ENCODE results near the gene TRAPPC8. TPM values are rescaled to one million over a fixed set of nuclear protein-coding genes. Genes with fewer than 3 reads are reported as not detected.

Gene TRAPPC8
- total and polyA plus RNA-seq, 2 of the 13 experiments (the other 11 are each of a cell fraction or from before 2014, with no cell fraction given) = 34.6 to 50.8 TPM

DNA sequence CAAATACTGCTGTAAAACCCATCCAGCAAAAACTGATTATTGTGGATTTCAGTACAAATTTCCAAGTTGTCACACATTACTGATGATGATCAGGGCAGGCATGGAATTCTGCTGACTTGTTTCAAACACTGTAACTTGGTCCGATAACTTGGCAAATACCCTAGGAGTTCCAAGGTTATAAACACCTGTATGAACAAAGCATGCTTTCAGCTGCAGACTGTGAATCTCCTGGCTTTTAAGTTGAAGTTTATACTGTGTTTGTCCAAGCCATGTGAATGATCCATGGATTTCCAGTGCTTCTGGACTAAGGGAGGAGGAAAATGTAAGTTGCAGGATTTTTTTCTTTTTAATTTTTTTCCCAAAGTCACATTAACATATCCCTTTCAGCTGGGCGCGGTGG lies 112.2 kb downstream of the TRAPPC8 start (continued):
- TF ChIP-seq, protein P1, sequence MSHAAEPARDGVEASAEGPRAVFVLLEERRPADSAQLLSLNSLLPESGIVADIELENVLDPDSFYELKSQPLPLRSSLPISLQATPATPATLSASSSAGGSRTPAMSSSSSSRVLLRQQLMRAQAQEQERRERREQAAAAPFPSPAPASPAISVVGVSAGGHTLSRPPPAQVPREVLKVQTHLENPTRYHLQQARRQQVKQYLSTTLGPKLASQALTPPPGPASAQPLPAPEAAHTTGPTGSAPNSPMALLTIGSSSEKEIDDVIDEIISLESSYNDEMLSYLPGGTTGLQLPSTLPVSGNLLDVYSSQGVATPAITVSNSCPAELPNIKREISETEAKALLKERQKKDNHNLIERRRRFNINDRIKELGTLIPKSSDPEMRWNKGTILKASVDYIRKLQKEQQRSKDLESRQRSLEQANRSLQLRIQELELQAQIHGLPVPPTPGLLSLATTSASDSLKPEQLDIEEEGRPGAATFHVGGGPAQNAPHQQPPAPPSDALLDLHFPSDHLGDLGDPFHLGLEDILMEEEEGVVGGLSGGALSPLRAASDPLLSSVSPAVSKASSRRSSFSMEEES (CRISPR knock-in tag; IDR thresholded peaks at IDR 0.05) = 0 out of 2 replicates have a peak, but pooled peaks have one; percentile 15
- TF ChIP-seq, protein P2, sequence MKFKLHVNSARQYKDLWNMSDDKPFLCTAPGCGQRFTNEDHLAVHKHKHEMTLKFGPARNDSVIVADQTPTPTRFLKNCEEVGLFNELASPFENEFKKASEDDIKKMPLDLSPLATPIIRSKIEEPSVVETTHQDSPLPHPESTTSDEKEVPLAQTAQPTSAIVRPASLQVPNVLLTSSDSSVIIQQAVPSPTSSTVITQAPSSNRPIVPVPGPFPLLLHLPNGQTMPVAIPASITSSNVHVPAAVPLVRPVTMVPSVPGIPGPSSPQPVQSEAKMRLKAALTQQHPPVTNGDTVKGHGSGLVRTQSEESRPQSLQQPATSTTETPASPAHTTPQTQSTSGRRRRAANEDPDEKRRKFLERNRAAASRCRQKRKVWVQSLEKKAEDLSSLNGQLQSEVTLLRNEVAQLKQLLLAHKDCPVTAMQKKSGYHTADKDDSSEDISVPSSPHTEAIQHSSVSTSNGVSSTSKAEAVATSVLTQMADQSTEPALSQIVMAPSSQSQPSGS (CRISPR knock-in tag; IDR thresholded peaks at IDR 0.05) = no peak
- no peak; the same call in 1 of the 2 replicates for TF ChIP-seq EHMT2 (IDR thresholded peaks at IDR 0.05; ENCODE audit: borderline replicate concordance, low read depth, low read length)
- no peak for TF ChIP-seq ZNF652 (CRISPR knock-in tag; IDR thresholded peaks at IDR 0.05; ENCODE audit: borderline replicate concordance, low read depth)
- no peak for TF ChIP-seq PHF8 (CRISPR knock-in tag; IDR thresholded peaks at IDR 0.05)
- TF ChIP-seq, protein P3, sequence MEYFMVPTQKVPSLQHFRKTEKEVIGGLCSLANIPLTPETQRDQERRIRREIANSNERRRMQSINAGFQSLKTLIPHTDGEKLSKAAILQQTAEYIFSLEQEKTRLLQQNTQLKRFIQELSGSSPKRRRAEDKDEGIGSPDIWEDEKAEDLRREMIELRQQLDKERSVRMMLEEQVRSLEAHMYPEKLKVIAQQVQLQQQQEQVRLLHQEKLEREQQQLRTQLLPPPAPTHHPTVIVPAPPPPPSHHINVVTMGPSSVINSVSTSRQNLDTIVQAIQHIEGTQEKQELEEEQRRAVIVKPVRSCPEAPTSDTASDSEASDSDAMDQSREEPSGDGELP (IDR thresholded peaks at IDR 0.05; ENCODE audit: borderline replicate concordance, low read depth) = peak; percentile 44; the same call in 1 of the 2 replicates
- TF ChIP-seq TBX2 (CRISPR knock-in tag; IDR thresholded peaks at IDR 0.05; ENCODE audit: borderline replicate concordance) = peak; percentile 50; the same call in 1 of the 2 replicates
- TF ChIP-seq, protein P4, sequence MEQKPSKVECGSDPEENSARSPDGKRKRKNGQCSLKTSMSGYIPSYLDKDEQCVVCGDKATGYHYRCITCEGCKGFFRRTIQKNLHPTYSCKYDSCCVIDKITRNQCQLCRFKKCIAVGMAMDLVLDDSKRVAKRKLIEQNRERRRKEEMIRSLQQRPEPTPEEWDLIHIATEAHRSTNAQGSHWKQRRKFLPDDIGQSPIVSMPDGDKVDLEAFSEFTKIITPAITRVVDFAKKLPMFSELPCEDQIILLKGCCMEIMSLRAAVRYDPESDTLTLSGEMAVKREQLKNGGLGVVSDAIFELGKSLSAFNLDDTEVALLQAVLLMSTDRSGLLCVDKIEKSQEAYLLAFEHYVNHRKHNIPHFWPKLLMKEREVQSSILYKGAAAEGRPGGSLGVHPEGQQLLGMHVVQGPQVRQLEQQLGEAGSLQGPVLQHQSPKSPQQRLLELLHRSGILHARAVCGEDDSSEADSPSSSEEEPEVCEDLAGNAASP (CRISPR knock-in tag; IDR thresholded peaks at IDR 0.05; ENCODE audit: borderline replicate concordance) = peak; percentile 19; the same call in 1 of the 2 replicates
- no peak for TF ChIP-seq KLF11 (CRISPR knock-in tag; IDR thresholded peaks at IDR 0.05)
- no peak for TF ChIP-seq KDM1A (CRISPR knock-in tag; IDR thresholded peaks at IDR 0.05)
- TF ChIP-seq POGZ (CRISPR knock-in tag; IDR thresholded peaks at IDR 0.05) = 0 out of 2 replicates have a peak, but pooled peaks have one; percentile 52
- TF ChIP-seq, protein P5, sequence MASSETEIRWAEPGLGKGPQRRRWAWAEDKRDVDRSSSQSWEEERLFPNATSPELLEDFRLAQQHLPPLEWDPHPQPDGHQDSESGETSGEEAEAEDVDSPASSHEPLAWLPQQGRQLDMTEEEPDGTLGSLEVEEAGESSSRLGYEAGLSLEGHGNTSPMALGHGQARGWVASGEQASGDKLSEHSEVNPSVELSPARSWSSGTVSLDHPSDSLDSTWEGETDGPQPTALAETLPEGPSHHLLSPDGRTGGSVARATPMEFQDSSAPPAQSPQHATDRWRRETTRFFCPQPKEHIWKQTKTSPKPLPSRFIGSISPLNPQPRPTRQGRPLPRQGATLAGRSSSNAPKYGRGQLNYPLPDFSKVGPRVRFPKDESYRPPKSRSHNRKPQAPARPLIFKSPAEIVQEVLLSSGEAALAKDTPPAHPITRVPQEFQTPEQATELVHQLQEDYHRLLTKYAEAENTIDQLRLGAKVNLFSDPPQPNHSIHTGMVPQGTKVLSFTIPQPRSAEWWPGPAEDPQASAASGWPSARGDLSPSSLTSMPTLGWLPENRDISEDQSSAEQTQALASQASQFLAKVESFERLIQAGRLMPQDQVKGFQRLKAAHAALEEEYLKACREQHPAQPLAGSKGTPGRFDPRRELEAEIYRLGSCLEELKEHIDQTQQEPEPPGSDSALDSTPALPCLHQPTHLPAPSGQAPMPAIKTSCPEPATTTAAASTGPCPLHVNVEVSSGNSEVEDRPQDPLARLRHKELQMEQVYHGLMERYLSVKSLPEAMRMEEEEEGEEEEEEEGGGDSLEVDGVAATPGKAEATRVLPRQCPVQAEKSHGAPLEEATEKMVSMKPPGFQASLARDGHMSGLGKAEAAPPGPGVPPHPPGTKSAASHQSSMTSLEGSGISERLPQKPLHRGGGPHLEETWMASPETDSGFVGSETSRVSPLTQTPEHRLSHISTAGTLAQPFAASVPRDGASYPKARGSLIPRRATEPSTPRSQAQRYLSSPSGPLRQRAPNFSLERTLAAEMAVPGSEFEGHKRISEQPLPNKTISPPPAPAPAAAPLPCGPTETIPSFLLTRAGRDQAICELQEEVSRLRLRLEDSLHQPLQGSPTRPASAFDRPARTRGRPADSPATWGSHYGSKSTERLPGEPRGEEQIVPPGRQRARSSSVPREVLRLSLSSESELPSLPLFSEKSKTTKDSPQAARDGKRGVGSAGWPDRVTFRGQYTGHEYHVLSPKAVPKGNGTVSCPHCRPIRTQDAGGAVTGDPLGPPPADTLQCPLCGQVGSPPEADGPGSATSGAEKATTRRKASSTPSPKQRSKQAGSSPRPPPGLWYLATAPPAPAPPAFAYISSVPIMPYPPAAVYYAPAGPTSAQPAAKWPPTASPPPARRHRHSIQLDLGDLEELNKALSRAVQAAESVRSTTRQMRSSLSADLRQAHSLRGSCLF (CRISPR knock-in tag; IDR thresholded peaks at IDR 0.05; ENCODE audit: borderline replicate concordance) = no peak
- no peak for TF ChIP-seq TBX3 (IDR thresholded peaks at IDR 0.05; ENCODE audit: borderline replicate concordance)
- TF ChIP-seq TARDBP (CRISPR knock-in tag; IDR thresholded peaks at IDR 0.05) = peak; percentile 44; the same call in 1 of the 2 replicates
- no peak for TF ChIP-seq RELA (CRISPR knock-in tag; IDR thresholded peaks at IDR 0.05)
- no peak for TF ChIP-seq FOXA1 (IDR thresholded peaks at IDR 0.05)
- TF ChIP-seq FOXA1 (CRISPR knock-in tag; IDR thresholded peaks at IDR 0.05) = 0 out of 2 replicates have a peak, but pooled peaks have one; percentile 22
- TF ChIP-seq, protein P6, sequence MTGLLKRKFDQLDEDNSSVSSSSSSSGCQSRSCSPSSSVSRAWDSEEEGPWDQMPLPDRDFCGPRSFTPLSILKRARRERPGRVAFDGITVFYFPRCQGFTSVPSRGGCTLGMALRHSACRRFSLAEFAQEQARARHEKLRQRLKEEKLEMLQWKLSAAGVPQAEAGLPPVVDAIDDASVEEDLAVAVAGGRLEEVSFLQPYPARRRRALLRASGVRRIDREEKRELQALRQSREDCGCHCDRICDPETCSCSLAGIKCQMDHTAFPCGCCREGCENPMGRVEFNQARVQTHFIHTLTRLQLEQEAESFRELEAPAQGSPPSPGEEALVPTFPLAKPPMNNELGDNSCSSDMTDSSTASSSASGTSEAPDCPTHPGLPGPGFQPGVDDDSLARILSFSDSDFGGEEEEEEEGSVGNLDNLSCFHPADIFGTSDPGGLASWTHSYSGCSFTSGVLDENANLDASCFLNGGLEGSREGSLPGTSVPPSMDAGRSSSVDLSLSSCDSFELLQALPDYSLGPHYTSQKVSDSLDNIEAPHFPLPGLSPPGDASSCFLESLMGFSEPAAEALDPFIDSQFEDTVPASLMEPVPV (CRISPR knock-in tag; IDR thresholded peaks at IDR 0.05) = no peak
- TF ChIP-seq ISL2 (CRISPR knock-in tag; IDR thresholded peaks at IDR 0.05) = 0 out of 2 replicates have a peak, but pooled peaks have one; percentile 29
